DOHH2 (cell line): ENCODE results near the gene BICRA.
"Not testable (repeated sequence)": the region's sequence is repeated elsewhere in the genome, so short reads cannot be mapped to it uniquely, and the experiment has no call there.

Experiments
- H3F3A ChIP-seq: fragments of 200-600 bp; sonication (generic), shearing (Covaris generic); 2 replicates; pipeline ENCODE4 v1.6.0; 2016; ENCODE audit warnings: antibody characterized with exemption, mild to moderate bottlenecking; ENCODE audit not compliant: control insufficient read depth, insufficient read depth
- H3K27ac ChIP-seq: fragments of 200-600 bp; sonication (generic); 2 replicates; pipeline ENCODE4 v1.5.1; 2014; ENCODE audit warnings: low read depth, mild to moderate bottlenecking, low read length, moderate library complexity
- H3K27me3 ChIP-seq: fragments of 200-600 bp; sonication (generic); 2 replicates; pipeline ENCODE4 v1.6.1; 2014; ENCODE audit warnings: mild to moderate bottlenecking, low read length, mixed read lengths; ENCODE audit not compliant: control insufficient read depth
- H3K36me3 ChIP-seq: fragments of 200-600 bp; sonication (generic); 2 replicates; pipeline ENCODE4 v1.6.1; 2014; ENCODE audit warnings: mild to moderate bottlenecking, low read length, moderate library complexity, mixed read lengths; ENCODE audit not compliant: control insufficient read depth
- H3K4me1 ChIP-seq: fragments of 200-600 bp; sonication (generic); 2 replicates; pipeline ENCODE4 v1.6.1; 2014; ENCODE audit warnings: mild to moderate bottlenecking, low read length, mixed read lengths; ENCODE audit not compliant: control insufficient read depth
- H3K4me2 ChIP-seq: fragments of 200-600 bp; sonication (generic); 2 replicates; pipeline ENCODE4 v1.6.0; 2014; ENCODE audit warnings: mild to moderate bottlenecking, low read length, moderate library complexity
- H3K4me3 ChIP-seq: fragments of 200-600 bp; sonication (generic); 2 replicates; pipeline ENCODE4 v1.5.1; 2014; ENCODE audit warnings: mild to moderate bottlenecking, low read length, mixed read lengths
- H3K79me2 ChIP-seq: fragments of 200-600 bp; sonication (generic); 2 replicates; pipeline ENCODE4 v1.6.1; 2014; ENCODE audit warnings: mild to moderate bottlenecking, low read length, mixed read lengths; ENCODE audit not compliant: control insufficient read depth
- H3K9me2 ChIP-seq: fragments of 200-600 bp; sonication (generic); replicated peaks from 2 replicates; pipeline ENCODE4 v1.6.1; 2014; ENCODE audit warnings: mild to moderate bottlenecking, low read length, mixed read lengths; ENCODE audit not compliant: control insufficient read depth
- H3K9me3 ChIP-seq: fragments of 200-600 bp; sonication (generic); 2 replicates; pipeline ENCODE4 v1.6.1; 2014; ENCODE audit warnings: antibody characterized with exemption, low read length, mixed read lengths; ENCODE audit not compliant: control insufficient read depth, insufficient read depth
- H4K20me1 ChIP-seq: fragments of 200-600 bp; sonication (generic); 2 replicates; pipeline ENCODE4 v1.6.0; 2014; ENCODE audit warnings: low read depth, mild to moderate bottlenecking, antibody characterized with exemption, low read length, moderate library complexity; ENCODE audit not compliant: control insufficient read depth, insufficient read depth
- EZH2phosphoT487 ChIP-seq: fragments of 200-600 bp; sonication (generic); IDR thresholded peaks from 2 replicates; pipeline ENCODE4 v1.6.1; 2017; ENCODE audit warnings: borderline replicate concordance, mild to moderate bottlenecking, antibody characterized with exemption, low read length, moderate library complexity, mixed read lengths
- TF ChIP-seq, protein P1 (sequence below): fragments of 200-600 bp; sonication (generic); IDR thresholded peaks from one replicate; pipeline ENCODE4 v1.5.1; 2014; ENCODE audit warnings: antibody characterized with exemption, mild to moderate bottlenecking, low read depth, low read length; ENCODE audit not compliant: poor library complexity, severe bottlenecking

BICRA gene

DNA sequence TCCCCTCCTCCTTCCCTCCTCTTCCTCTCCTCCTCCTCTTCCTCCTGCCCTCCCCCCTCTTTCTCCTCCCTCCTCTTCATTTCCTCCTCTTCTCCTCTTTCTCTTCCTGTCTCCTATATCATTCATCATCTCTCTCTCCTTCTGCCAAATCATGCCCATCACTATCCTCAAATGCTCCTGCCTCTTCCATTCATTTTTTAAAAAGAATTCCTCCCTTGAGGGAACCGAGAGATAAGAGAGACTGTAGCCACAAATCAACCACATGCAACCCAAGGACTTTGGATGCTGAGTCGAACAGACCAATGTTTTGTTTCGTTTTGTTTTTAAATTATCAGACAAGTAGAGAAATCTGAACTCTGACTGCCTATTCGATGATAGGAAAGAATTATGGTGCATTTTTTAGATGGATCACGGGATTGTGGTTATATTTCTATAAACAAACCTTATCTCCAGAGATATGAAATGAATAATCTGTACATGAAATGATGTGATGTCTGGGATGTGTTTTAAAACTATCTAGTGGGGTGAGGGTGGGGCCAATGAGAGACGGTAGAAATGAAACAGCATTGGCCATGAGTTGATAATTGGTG, 26.5 kb upstream of the BICRA start:
- peaks cover 33% of the 10 kb centered on the region for H3F3A ChIP-seq
- no peaks in the 10 kb centered on the region for H3K27me3 ChIP-seq
- H3K4me2 ChIP-seq = peak overlapping the region; percentile 69
- H3K4me3 ChIP-seq = peak overlapping the region; percentile 55
- TF ChIP-seq, protein P1, sequence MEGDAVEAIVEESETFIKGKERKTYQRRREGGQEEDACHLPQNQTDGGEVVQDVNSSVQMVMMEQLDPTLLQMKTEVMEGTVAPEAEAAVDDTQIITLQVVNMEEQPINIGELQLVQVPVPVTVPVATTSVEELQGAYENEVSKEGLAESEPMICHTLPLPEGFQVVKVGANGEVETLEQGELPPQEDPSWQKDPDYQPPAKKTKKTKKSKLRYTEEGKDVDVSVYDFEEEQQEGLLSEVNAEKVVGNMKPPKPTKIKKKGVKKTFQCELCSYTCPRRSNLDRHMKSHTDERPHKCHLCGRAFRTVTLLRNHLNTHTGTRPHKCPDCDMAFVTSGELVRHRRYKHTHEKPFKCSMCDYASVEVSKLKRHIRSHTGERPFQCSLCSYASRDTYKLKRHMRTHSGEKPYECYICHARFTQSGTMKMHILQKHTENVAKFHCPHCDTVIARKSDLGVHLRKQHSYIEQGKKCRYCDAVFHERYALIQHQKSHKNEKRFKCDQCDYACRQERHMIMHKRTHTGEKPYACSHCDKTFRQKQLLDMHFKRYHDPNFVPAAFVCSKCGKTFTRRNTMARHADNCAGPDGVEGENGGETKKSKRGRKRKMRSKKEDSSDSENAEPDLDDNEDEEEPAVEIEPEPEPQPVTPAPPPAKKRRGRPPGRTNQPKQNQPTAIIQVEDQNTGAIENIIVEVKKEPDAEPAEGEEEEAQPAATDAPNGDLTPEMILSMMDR = no peak
- no peak for TF ChIP-seq EZH2phosphoT487
- 0 out of 2 replicates have a peak, but pooled peaks cover 3% of the 10 kb centered on the region for H3K36me3 ChIP-seq
- no peaks in the 10 kb centered on the region for H4K20me1 ChIP-seq
- peaks cover 52% of the 10 kb centered on the region for H3K4me1 ChIP-seq
- H3K27ac ChIP-seq = peak overlapping the region; percentile 73
- peaks cover 5% of the 10 kb centered on the region for H3K79me2 ChIP-seq
- H3K9me3 ChIP-seq = peaks cover 10% of the 10 kb centered on the region; the same call in 1 of the 2 replicates
- no peaks in the 10 kb centered on the region for H3K9me2 ChIP-seq

DNA sequence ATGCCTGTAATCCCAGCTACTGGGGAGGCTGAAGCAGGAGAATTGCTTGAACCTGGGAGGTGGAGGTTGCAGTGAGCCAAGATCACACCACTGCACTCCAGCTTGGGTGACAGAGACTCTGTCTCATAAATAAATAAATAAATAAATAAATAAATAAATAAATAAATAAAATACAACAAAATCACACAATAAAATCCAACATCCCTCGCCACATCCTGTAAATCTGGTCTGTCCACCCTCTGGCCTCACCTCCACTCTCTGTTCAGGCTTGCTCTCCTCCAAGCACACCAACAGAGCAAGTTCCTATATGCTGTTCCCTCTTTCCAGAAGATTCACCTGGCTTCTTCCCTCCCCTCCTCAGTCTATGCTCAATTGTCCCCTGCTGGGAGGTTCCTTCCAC, 25.8 kb upstream of the BICRA start:
- not testable (repeated sequence) for H3K36me3 ChIP-seq, H3K4me2 ChIP-seq, H4K20me1 ChIP-seq, H3K9me2 ChIP-seq, H3K27ac ChIP-seq, H3K27me3 ChIP-seq, H3K79me2 ChIP-seq, H3K4me3 ChIP-seq
- H3K4me1 ChIP-seq = peaks cover 45% of the 10 kb centered on the region
- H3F3A ChIP-seq = peaks cover 27% of the 10 kb centered on the region
- H3K9me3 ChIP-seq = peaks cover 10% of the 10 kb centered on the region; the same call in 1 of the 2 replicates

DNA sequence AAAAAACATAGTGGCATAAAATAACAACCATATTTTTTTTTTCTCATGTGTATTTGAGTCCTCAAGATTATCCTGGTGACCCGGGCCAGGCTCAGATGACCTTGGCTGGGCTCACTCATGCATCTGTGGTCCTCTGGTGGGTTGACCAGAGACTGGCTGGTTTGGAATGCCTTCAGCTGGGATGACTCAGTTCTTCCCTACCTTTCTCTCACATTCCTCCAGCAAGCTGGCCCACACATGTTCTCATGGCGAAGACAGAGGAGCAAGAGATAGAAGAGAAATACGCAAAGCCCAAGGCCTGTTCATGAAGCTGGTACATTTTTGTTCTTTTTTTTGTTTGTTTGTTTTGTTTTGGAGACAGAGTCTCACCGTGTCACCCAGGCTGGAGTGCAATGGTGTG, 21.6 kb upstream of the BICRA start:
- no peaks in the 10 kb centered on the region for H4K20me1 ChIP-seq
- H3K4me3 ChIP-seq = no peak overlapping the region
- no peaks in the 10 kb centered on the region for H3K36me3 ChIP-seq
- H3K9me3 ChIP-seq = peaks cover 6% of the 10 kb centered on the region; the same call in 1 of the 2 replicates
- TF ChIP-seq, protein P1 = no peak
- no peak for TF ChIP-seq EZH2phosphoT487
- H3K4me2 ChIP-seq = no peak overlapping the region
- peaks cover 9% of the 10 kb centered on the region for H3F3A ChIP-seq
- no peak overlapping the region for H3K27ac ChIP-seq
- H3K79me2 ChIP-seq = no peaks in the 10 kb centered on the region
- no peaks in the 10 kb centered on the region for H3K9me2 ChIP-seq
- H3K27me3 ChIP-seq = no peaks in the 10 kb centered on the region
- peaks cover 14% of the 10 kb centered on the region for H3K4me1 ChIP-seq

- Histone ChIP-seq H3K9me2 (no peaks in the 10 kb centered on the region), H3K36me3 (no peaks in the 10 kb centered on the region), H3K27me3 (no peaks in the 10 kb centered on the region), H3K4me3 (no peak overlapping the region), H3F3A (no peaks in the 10 kb centered on the region), H3K4me2 (peak overlapping the region; percentile 25), H4K20me1 (no peaks in the 10 kb centered on the region), H3K4me1 (peaks cover 10% of the 10 kb centered on the region), H3K79me2 (no peaks in the 10 kb centered on the region), H3K27ac (no peak overlapping the region), H3K9me3 (peaks cover 6% of the 10 kb centered on the region; the same call in 1 of the 2 replicates)
- TF ChIP-seq, protein P1 = no peak
- TF ChIP-seq EZH2phosphoT487 = no peak
Observed at GRCh38 chr19:47589824-47590223, 19.1 kb upstream of the BICRA start.
